ENCODE measurements around the gene C1orf159.
"Not testable (repeated sequence)": the region's sequence is repeated elsewhere in the genome, so short reads cannot be mapped to it uniquely, and the experiment has no call there.

The C1orf159 gene

DNA sequence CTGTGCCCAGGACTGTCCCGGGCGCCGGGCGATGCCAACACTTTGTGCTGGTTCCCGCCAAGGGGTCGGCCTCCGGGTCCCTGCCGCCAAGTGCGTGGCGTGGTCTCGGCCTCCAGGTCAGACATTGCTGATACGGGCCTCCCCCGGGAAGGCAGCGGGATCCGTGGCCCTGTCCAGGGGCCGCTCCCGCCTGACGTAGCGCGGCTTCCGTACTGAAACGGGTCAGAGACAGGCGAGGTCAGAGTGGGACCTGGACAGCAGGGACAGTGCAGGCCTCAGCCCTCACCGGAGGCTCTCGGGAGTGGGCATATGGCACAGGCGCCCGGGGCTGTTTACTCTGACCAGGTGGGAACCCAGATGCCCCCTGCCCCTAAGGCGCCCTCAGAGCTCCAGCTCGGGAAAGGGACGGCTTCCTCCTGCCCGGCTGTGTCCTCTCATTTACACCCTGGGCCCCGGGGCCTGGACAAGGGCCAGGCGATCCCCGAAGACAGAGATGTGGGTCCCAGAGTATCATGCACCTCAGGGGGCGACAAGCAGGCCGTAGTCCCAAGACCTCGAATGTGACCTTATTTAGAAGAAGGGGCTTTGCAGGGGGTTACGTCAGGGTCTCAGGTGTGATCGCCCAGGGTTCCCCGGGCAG lies 33.0 kb downstream of the C1orf159 start:
- no peak for DNase-seq (ENCODE audit: low read depth)
- H3K4me3 ChIP-seq (replicated peaks; ENCODE audit: low read depth, low read length): no peak overlapping the region
- TF ChIP-seq, protein P1, sequence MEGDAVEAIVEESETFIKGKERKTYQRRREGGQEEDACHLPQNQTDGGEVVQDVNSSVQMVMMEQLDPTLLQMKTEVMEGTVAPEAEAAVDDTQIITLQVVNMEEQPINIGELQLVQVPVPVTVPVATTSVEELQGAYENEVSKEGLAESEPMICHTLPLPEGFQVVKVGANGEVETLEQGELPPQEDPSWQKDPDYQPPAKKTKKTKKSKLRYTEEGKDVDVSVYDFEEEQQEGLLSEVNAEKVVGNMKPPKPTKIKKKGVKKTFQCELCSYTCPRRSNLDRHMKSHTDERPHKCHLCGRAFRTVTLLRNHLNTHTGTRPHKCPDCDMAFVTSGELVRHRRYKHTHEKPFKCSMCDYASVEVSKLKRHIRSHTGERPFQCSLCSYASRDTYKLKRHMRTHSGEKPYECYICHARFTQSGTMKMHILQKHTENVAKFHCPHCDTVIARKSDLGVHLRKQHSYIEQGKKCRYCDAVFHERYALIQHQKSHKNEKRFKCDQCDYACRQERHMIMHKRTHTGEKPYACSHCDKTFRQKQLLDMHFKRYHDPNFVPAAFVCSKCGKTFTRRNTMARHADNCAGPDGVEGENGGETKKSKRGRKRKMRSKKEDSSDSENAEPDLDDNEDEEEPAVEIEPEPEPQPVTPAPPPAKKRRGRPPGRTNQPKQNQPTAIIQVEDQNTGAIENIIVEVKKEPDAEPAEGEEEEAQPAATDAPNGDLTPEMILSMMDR (IDR thresholded peaks at IDR 0.05; ENCODE audit: low read length, missing control alignments): no peak

DNA sequence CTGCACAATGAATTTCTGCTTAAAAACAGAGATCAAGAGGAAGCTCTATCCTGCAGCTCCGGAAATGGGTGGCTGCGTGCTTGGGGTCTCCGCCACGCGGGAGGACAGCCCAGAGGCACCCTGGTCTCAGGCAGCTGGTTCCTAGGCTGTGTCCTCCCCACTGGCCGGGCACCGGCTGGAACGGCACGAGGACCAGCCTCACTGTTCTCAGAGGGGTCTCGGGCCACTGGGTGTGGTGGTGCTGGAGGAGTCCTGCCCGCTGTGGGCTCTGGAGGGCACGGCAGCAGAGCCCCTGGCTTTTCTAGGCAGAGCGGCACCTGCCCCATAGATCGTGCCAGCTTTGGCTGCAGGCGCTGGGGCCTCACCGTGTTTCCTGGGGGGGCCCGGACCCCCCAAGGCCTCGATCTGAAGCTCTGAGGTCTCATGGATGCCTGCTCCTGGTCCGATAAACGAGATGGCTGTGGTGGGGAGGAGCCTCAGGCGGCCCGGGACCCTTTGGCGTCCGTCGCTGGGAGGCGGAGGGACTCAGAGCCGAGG lies 33.6 kb downstream of the C1orf159 start:
- H3K4me3 ChIP-seq (replicated peaks; ENCODE audit: low read depth, low read length): no peak overlapping the region
- TF ChIP-seq, protein P1 (IDR thresholded peaks at IDR 0.05; ENCODE audit: low read length, missing control alignments): no peak
- DNase-seq (ENCODE audit: low read depth): no peak

DNA sequence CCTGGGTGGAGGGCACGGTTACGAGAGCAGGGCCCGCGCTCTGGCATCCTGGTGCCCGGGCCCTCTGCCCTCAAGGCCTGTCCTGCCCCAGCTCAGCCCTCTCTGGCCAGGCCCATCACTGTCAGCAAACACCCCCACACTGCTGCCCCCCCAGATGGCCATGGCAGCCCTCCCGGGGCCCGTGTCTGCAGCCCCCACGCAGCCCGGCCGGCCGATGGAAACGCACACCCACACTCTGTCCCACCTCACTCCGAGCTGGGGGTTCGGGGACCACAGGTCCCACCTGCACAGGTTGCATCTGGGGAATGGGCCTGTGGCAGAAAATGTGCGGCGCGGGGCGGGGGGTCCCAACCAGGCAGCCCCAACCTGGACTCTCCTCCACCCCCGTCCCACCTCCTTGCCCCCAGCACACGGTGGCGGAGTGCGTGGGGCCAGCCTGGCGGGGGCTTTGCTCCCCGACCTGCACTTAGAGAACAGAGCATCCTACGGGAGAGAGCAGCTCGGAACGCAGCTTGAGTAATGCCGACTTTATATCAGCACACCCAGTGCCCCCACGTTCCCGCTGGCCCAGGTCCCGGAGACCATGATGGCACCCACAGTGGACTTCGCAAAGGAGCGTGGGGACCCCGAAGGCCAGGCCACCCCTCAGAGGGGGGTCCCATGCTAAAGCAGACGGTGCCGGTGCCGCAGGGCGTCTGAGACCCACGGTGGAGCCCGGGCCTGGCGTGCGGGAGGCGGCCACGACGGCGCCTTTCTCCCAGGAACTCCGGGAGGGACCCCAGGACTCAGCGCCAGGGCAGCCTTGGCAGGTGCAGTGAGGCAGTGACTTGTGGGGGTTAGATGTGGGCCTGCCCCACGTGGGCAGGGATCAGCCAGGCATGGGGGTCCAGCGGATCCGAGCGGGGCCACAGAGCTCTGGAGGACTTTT lies 34.3 kb downstream of the C1orf159 start:
- DNase-seq (ENCODE audit: low read depth): no peak
- H3K4me3 ChIP-seq (replicated peaks; ENCODE audit: low read depth, low read length): no peak overlapping the region
- TF ChIP-seq, protein P1 (IDR thresholded peaks at IDR 0.05; ENCODE audit: low read length, missing control alignments): no peak

DNA sequence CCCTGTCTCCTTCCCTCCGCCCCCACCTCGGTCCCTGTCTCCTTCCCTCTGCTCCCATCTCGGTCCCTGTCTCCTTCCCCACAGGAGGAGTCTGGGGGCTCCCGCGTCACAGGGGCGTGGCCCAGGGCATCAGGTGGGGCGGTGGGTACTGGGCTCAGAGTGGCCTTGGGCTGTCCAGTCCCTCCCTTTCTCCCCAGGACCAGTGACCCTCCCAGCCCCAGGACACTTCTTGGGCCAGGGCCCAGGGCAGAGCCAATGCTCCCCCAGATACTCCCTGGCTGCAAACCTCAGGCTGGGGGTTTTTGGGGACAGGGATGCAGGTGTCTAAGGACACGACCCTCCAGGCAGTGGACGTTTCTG lies 35.0 kb downstream of the C1orf159 start:
- DNase-seq (ENCODE audit: low read depth): no peak
- no peak overlapping the region for H3K4me3 ChIP-seq (replicated peaks; ENCODE audit: low read depth, low read length)
- TF ChIP-seq, protein P1 (IDR thresholded peaks at IDR 0.05; ENCODE audit: low read length, missing control alignments): no peak

DNA sequence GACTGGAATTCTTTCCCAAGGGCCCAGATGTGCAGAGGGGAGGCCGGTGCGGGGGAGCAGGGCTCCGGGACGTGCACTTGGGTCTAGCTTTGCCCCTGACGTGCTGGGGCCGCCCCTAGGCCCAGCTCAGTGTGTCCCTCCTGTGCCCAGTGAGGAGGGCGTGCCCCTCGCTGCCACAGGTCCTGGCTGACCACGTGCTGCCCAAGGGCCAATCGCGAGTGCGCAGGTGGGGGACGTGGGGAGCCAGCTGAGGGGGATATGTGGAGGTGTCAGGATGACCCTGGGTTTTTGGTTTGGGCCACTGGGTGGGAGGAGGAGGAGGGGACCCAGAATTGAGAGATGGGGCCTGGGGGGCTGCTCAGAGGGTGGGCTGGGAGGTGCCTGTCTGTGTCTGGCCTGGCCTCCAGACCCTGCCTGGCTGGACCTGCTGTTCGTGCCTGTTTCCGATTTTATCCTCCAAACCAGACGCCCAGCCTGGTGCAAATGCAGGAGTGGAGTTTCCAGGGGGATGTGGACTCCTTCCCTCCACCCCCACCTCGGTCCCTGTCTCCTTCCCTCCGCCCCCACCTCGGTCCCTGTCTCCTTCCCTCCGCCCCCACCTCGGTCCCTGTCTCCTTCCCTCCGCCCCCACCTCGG lies 35.6 kb downstream of the C1orf159 start:
- peak overlapping the region; percentile 17 for H3K4me3 ChIP-seq (replicated peaks; ENCODE audit: low read depth, low read length)
- DNase-seq (ENCODE audit: low read depth): peak; percentile 43
- TF ChIP-seq, protein P1 (IDR thresholded peaks at IDR 0.05; ENCODE audit: low read length, missing control alignments): no peak

DNA sequence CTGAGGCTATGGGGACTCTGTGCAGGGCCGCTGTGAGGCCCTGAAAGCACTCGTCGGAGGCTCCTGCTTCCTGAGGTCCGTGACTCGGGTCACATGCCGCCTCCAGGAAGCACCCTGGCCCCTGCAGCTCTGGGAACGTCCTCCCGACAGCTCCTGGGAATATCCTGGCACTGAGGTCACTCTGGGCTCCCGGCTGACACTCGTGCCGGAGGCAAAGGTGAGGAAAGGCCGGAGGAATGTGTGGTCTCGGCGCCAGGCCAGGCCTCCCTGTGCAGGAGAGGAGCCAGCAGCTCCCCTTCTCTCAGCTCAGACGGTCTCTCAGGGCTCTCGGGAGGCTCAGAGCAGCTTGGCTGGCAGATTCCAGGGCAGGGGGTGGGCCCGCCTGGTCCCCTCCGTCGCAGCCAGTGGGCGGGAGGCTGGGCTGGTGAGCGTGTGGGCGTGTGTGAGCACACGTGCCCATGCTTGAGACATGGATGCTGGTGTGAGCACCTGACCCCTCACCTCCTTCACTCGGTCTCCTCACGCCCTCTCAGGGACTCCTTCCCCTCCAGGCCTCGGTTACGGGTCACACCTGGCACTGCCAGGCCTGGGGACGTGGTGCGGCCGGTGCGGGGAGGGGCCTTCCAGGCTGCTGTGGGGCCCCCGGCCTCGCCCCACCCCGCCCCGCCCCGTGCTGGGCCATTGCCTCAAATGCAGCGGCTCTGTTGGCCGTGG lies 36.3 kb downstream of the C1orf159 start:
- TF ChIP-seq, protein P1 (IDR thresholded peaks at IDR 0.05; ENCODE audit: low read length, missing control alignments): no peak
- peak; percentile 85 for DNase-seq (ENCODE audit: low read depth)
- H3K4me3 ChIP-seq (replicated peaks; ENCODE audit: low read depth, low read length): peak overlapping the region; percentile 17

DNA sequence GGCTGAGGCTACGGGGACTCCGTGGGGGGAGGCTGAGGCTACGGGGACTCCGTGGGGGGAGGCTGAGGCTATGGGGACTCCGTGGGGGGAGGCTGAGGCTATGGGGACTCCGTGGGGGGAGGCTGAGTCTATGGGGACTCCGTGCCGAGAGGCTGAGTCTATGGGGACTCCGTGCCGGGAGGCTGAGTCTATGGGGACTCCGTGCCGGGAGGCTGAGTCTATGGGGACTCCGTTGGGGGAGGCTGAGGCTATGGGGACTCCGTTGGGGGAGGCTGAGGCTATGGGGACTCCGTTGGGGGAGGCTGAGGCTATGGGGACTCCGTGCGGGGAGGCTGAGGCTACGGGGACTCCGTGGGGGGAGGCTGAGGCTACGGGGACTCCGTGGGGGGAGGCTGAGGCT lies 38.5 kb downstream of the C1orf159 start:
- not testable (repeated sequence) for DNase-seq (ENCODE audit: low read depth); H3K4me3 ChIP-seq (replicated peaks; ENCODE audit: low read depth, low read length)

All from fibroblast of pulmonary artery (primary cell).